ENCODE measurements around the gene MUSK. TPM values are rescaled to one million over a fixed set of nuclear protein-coding genes. Genes with fewer than 3 reads are reported as not detected.
"Not testable (repeated sequence)": the region's sequence is repeated elsewhere in the genome, so short reads cannot be mapped to it uniquely, and the experiment has no call there.

MUSK gene
- total RNA-seq, 1 donor from 2014 or later: 0.24 TPM

GRCh38 chr9:110820381-110820780 lies 151.8 kb downstream of the MUSK start:
- peaks cover 12% of the 10 kb centered on the region for H3K9me3 Mint-ChIP-seq
- H3K27ac Mint-ChIP-seq: no peak overlapping the region
- no peaks in the 10 kb centered on the region for H3K4me1 Mint-ChIP-seq
- H4K20me1 ChIP-seq (ENCODE audit: low read depth): no peaks in the 10 kb centered on the region
- no peaks in the 10 kb centered on the region for H3K36me3 Mint-ChIP-seq
- H3K9me3 ChIP-seq (ENCODE audit: low read depth): no peaks in the 10 kb centered on the region
- no peak overlapping the region for H3K27ac ChIP-seq
- H3K27me3 ChIP-seq: no peaks in the 10 kb centered on the region
- H3K36me3 ChIP-seq: no peaks in the 10 kb centered on the region
- H3K4me1 ChIP-seq: no peaks in the 10 kb centered on the region
- TF ChIP-seq EZH2 (IDR thresholded peaks at IDR 0.05) (no peak), CTCF (IDR thresholded peaks at IDR 0.05) (no peak)
- H3K27me3 Mint-ChIP-seq (ENCODE audit: insufficient read depth, low read depth): peaks cover 2% of the 10 kb centered on the region
- no peaks in the 10 kb centered on the region for H3F3A ChIP-seq (ENCODE audit: low read depth)
- H3K4me3 Mint-ChIP-seq: no peak overlapping the region
- no peak overlapping the region for H3K4me3 ChIP-seq
- H3K9ac ChIP-seq: no peak overlapping the region
- H2AFZ ChIP-seq (replicated peaks): no peak overlapping the region
- H3K79me2 ChIP-seq (ENCODE audit: low read depth): no peaks in the 10 kb centered on the region
- H3K4me2 ChIP-seq: no peak overlapping the region
- DNase-seq (ENCODE audit: low spot score): no peak

GRCh38 chr9:110821064-110821463 lies 152.5 kb downstream of the MUSK start:
- H3K9me3 Mint-ChIP-seq: peaks cover 16% of the 10 kb centered on the region
- no peaks in the 10 kb centered on the region for H3K27me3 ChIP-seq
- no peak overlapping the region for H3K4me3 ChIP-seq
- no peak for TF ChIP-seq EZH2phosphoT487 (IDR thresholded peaks at IDR 0.05)
- no peak for TF ChIP-seq CTCF (IDR thresholded peaks at IDR 0.05)
- TF ChIP-seq EZH2 (IDR thresholded peaks at IDR 0.05): no peak
- no peaks in the 10 kb centered on the region for H3K36me3 Mint-ChIP-seq
- H3K27ac Mint-ChIP-seq: no peak overlapping the region
- no peak overlapping the region for H3K9ac ChIP-seq
- no peaks in the 10 kb centered on the region for H3K79me2 ChIP-seq (ENCODE audit: low read depth)
- H3K27me3 Mint-ChIP-seq (ENCODE audit: insufficient read depth, low read depth): peaks cover 2% of the 10 kb centered on the region
- no peak overlapping the region for H3K4me3 Mint-ChIP-seq
- no peak overlapping the region for H3K27ac ChIP-seq
- no peak overlapping the region for H3K4me2 ChIP-seq
- DNase-seq (ENCODE audit: low spot score): no peak
- no peaks in the 10 kb centered on the region for H3K4me1 Mint-ChIP-seq
- H3K9me3 ChIP-seq (ENCODE audit: low read depth): no peaks in the 10 kb centered on the region
- no peaks in the 10 kb centered on the region for H3K4me1 ChIP-seq
- no peaks in the 10 kb centered on the region for H3K36me3 ChIP-seq
- no peaks in the 10 kb centered on the region for H4K20me1 ChIP-seq (ENCODE audit: low read depth)
- H3F3A ChIP-seq (ENCODE audit: low read depth): no peaks in the 10 kb centered on the region
- H2AFZ ChIP-seq (replicated peaks): no peak overlapping the region

GRCh38 chr9:110825129-110825528 lies 156.5 kb downstream of the MUSK start:
- peaks cover 14% of the 10 kb centered on the region for H3K9me3 Mint-ChIP-seq
- H3K9me3 ChIP-seq (ENCODE audit: low read depth); H3K36me3 Mint-ChIP-seq; H3K27me3 ChIP-seq; H3K4me1 Mint-ChIP-seq; H3K27me3 Mint-ChIP-seq (ENCODE audit: insufficient read depth, low read depth); H4K20me1 ChIP-seq (ENCODE audit: low read depth); H3K4me2 ChIP-seq; H3K4me1 ChIP-seq; DNase-seq (ENCODE audit: low spot score); H3K4me3 Mint-ChIP-seq; H3K79me2 ChIP-seq (ENCODE audit: low read depth); H3K9ac ChIP-seq; H3F3A ChIP-seq (ENCODE audit: low read depth); H3K27ac ChIP-seq; H3K27ac Mint-ChIP-seq; H2AFZ ChIP-seq (replicated peaks); H3K4me3 ChIP-seq; H3K36me3 ChIP-seq: not testable (repeated sequence)

- Mint-ChIP-seq H3K27ac (no peak overlapping the region), H3K4me1 (peaks cover 4% of the 10 kb centered on the region), H3K4me3 (no peak overlapping the region), H3K9me3 (peaks cover 19% of the 10 kb centered on the region), H3K36me3 (no peaks in the 10 kb centered on the region), H3K27me3 (ENCODE audit: insufficient read depth, low read depth) (no peaks in the 10 kb centered on the region)
- Histone ChIP-seq H4K20me1 (ENCODE audit: low read depth) (no peaks in the 10 kb centered on the region), H3K9ac (no peak overlapping the region), H3K4me3 (no peak overlapping the region), H3K27ac (no peak overlapping the region), H3K27me3 (no peaks in the 10 kb centered on the region), H3K9me3 (ENCODE audit: low read depth) (no peaks in the 10 kb centered on the region), H3K4me1 (no peaks in the 10 kb centered on the region), H2AFZ (replicated peaks) (no peak overlapping the region), H3K36me3 (no peaks in the 10 kb centered on the region), H3K79me2 (ENCODE audit: low read depth) (no peaks in the 10 kb centered on the region), H3K4me2 (no peak overlapping the region), H3F3A (ENCODE audit: low read depth) (no peaks in the 10 kb centered on the region)
- DNase-seq (ENCODE audit: low spot score): no peak
- TF ChIP-seq EZH2phosphoT487 (IDR thresholded peaks at IDR 0.05) (no peak), CTCF (IDR thresholded peaks at IDR 0.05) (no peak), EZH2 (IDR thresholded peaks at IDR 0.05) (no peak)
Observed at GRCh38 chr9:110825950-110826349, 157.4 kb downstream of the MUSK start.

GRCh38 chr9:110826400-110826799 lies 157.8 kb downstream of the MUSK start:
- H3K27me3 ChIP-seq; H3K4me3 Mint-ChIP-seq; H3K4me1 Mint-ChIP-seq; H3K4me1 ChIP-seq; H3K4me2 ChIP-seq; H3K27ac ChIP-seq; H4K20me1 ChIP-seq (ENCODE audit: low read depth); H3K36me3 ChIP-seq; DNase-seq (ENCODE audit: low spot score); H3K36me3 Mint-ChIP-seq; H3K27me3 Mint-ChIP-seq (ENCODE audit: insufficient read depth, low read depth); H3K9me3 ChIP-seq (ENCODE audit: low read depth); H3K4me3 ChIP-seq; H3K79me2 ChIP-seq (ENCODE audit: low read depth); H3K27ac Mint-ChIP-seq; H2AFZ ChIP-seq (replicated peaks); H3F3A ChIP-seq (ENCODE audit: low read depth); H3K9ac ChIP-seq: not testable (repeated sequence)
- peaks cover 19% of the 10 kb centered on the region for H3K9me3 Mint-ChIP-seq

Measured in neural progenitor cell (in vitro differentiated cells).